Measurements from ENCODE around the gene SIRPB2.

The SIRPB2 gene

GRCh38 chr20:1435337-1435699 lies 55.9 kb downstream of the SIRPB2 start:
- DNase-seq (ENCODE audit: low read depth) = no peak
- no peak for TF ChIP-seq CTCF (conservative IDR thresholded peaks at IDR 0.05; ENCODE audit: low read depth, low read length)
- no peak overlapping the region for H3K4me3 ChIP-seq (ENCODE audit: low read depth, low read length)

- no peak overlapping the region for H3K4me3 ChIP-seq (ENCODE audit: low read depth, low read length)
- no peak for TF ChIP-seq CTCF (conservative IDR thresholded peaks at IDR 0.05; ENCODE audit: low read depth, low read length)
- DNase-seq (ENCODE audit: low read depth) = peak; percentile 97
These were observed 56.5 kb downstream of the SIRPB2 start for GRCh38 chr20:1434571-1435336.

- no peak for TF ChIP-seq CTCF (conservative IDR thresholded peaks at IDR 0.05; ENCODE audit: low read depth, low read length)
- H3K4me3 ChIP-seq (ENCODE audit: low read depth, low read length) = no peak overlapping the region
- no peak for DNase-seq (ENCODE audit: low read depth)
These were observed 60.1 kb downstream of the SIRPB2 start for GRCh38 chr20:1431158-1431557.

GRCh38 chr20:1430004-1430451 lies 61.2 kb downstream of the SIRPB2 start:
- TF ChIP-seq CTCF (conservative IDR thresholded peaks at IDR 0.05; ENCODE audit: low read depth, low read length) = no peak
- peak; percentile 85 for DNase-seq (ENCODE audit: low read depth)
- H3K4me3 ChIP-seq (ENCODE audit: low read depth, low read length) = no peak overlapping the region

- no peak for TF ChIP-seq CTCF (conservative IDR thresholded peaks at IDR 0.05; ENCODE audit: low read depth, low read length)
- no peak for DNase-seq (ENCODE audit: low read depth)
- no peak overlapping the region for H3K4me3 ChIP-seq (ENCODE audit: low read depth, low read length)
These were observed 62.0 kb downstream of the SIRPB2 start for GRCh38 chr20:1429143-1429728.

- TF ChIP-seq CTCF (conservative IDR thresholded peaks at IDR 0.05; ENCODE audit: low read depth, low read length) = peak; percentile 26
- DNase-seq (ENCODE audit: low read depth) = peak; percentile 93
- no peak overlapping the region for H3K4me3 ChIP-seq (ENCODE audit: low read depth, low read length)
These were observed 63.7 kb downstream of the SIRPB2 start for GRCh38 chr20:1427457-1428054.

Measured in choroid plexus epithelial cell (primary cell).